OCI-LY7 (cell line): ENCODE measurements around the gene SPCS2. TPM values are rescaled to one million over a fixed set of nuclear protein-coding genes. Genes with fewer than 3 reads are reported as not detected.

Experiments used
- BruUV-seq: library from RNA; stranded (reverse); fragments of 400-500 nt; replicated peaks from 2 replicates; lab custom pipeline; 2021; lab: Mats Ljungman, UMichigan
- CTCF ChIA-PET: fragments of 300-600 bp; sonication (Branson Sonifier 250); formaldehyde crosslinking; loops from one replicate; lab custom pipeline; 2022; ENCODE audit warnings: antibody characterized with exemption; ENCODE audit not compliant: unreplicated experiment; lab: Charles Lee
- POLR2A ChIA-PET: fragments of 300-600 bp; sonication (Branson Sonifier 250); formaldehyde crosslinking; loops from one replicate; lab custom pipeline; 2022; ENCODE audit warnings: antibody characterized with exemption; lab: Charles Lee
- DNase-seq: peaks from one replicate; pipeline ENCODE4 v3.0.0-alpha.2; 2015; ENCODE audit warnings: low spot score
- H2AFZ ChIP-seq: fragments of 200-600 bp; sonication (generic), shearing (Covaris generic); 2 replicates; pipeline ENCODE4 v1.6.1; 2014; ENCODE audit warnings: mild to moderate bottlenecking, antibody characterized with exemption, low read length, moderate library complexity
- H3K27ac ChIP-seq: fragments of 200-600 bp; sonication (generic); 2 replicates; pipeline ENCODE4 v1.5.1; 2014; ENCODE audit warnings: mixed run types, low read depth, mild to moderate bottlenecking, moderate library complexity, low read length, inconsistent platforms; ENCODE audit not compliant: poor library complexity, severe bottlenecking
- H3K36me3 ChIP-seq: fragments of 200-600 bp; sonication (generic); 2 replicates; pipeline ENCODE4 v1.6.1; 2014; ENCODE audit warnings: mild to moderate bottlenecking, antibody characterized with exemption, low read length, moderate library complexity, mixed read lengths; ENCODE audit not compliant: insufficient read depth
- H3K4me1 ChIP-seq: fragments of 200-600 bp; sonication (generic); 2 replicates; pipeline ENCODE4 v1.5.1; 2014; ENCODE audit warnings: mild to moderate bottlenecking, low read length; ENCODE audit not compliant: insufficient read depth, poor library complexity, severe bottlenecking
- H3K4me2 ChIP-seq: fragments of 200-600 bp; sonication (generic); 2 replicates; pipeline ENCODE4 v1.6.1; 2014; ENCODE audit warnings: mild to moderate bottlenecking, low read length
- H3K4me3 ChIP-seq: fragments of 200-600 bp; sonication (generic); 2 replicates; pipeline ENCODE4 v1.5.1; 2014; ENCODE audit warnings: mild to moderate bottlenecking, low read depth, low read length; ENCODE audit not compliant: poor library complexity, severe bottlenecking
- H3K79me2 ChIP-seq: fragments of 200-600 bp; sonication (generic); 2 replicates; pipeline ENCODE4 v1.6.1; 2016; ENCODE audit warnings: low read depth, mild to moderate bottlenecking, low read length, moderate library complexity, mixed read lengths; ENCODE audit not compliant: insufficient read depth
- H3K9me2 ChIP-seq: fragments of 200-600 bp; sonication (generic); 2 replicates; pipeline ENCODE4 v1.6.1; 2016; ENCODE audit warnings: mild to moderate bottlenecking, low read length, mixed read lengths; ENCODE audit not compliant: insufficient read depth
- H3K9me3 ChIP-seq: fragments of 200-600 bp; sonication (generic); 2 replicates; pipeline ENCODE4 v1.6.1; 2014; ENCODE audit warnings: mild to moderate bottlenecking, mixed run types, low read length, mixed read lengths
- H4K20me1 ChIP-seq: fragments of 200-600 bp; sonication (generic); 2 replicates; pipeline ENCODE4 v1.6.1; 2014; ENCODE audit warnings: mild to moderate bottlenecking, antibody characterized with exemption, low read length, moderate library complexity, mixed read lengths; ENCODE audit not compliant: insufficient read depth
- CTCF ChIP-seq: fragments of 200-600 bp; sonication (generic); conservative IDR thresholded peaks from 2 replicates; pipeline ENCODE4 v1.5.1; 2014; ENCODE audit warnings: mild to moderate bottlenecking, antibody characterized with exemption, low read length, moderate library complexity, mixed read lengths
- EZH2phosphoT487 ChIP-seq: fragments of 200-600 bp; sonication (generic); IDR thresholded peaks from 2 replicates; pipeline ENCODE4 v1.6.1; 2018; ENCODE audit warnings: low read depth, borderline replicate concordance, mild to moderate bottlenecking, mixed run types, antibody characterized with exemption, low read length, moderate library complexity, mixed read lengths
- intact Hi-C: fragments of 100-400 bp; cut with micrococcal nuclease; formaldehyde crosslinking; loops from one replicate; pipeline ENCODE4 v1.10.0; 2022; ENCODE audit not compliant: unreplicated experiment
- total RNA-seq, 2 experiments: library from RNA; depleted of rRNA in 1 of 2; stranded (reverse); fragments of >200 nt in 1 of 2; shearing (Covaris generic) in 1 of 2; gene quantifications; 2 replicates each; pipeline ENCODE4 v1.2.3, GENCODE V29; 2014 to 2022

Gene SPCS2
- total RNA-seq, 2 experiments from 2014 or later, result 39.6 to 212 TPM

- TF ChIP-seq EZH2phosphoT487 (no peak), CTCF (no peak)
- no peaks in the 10 kb centered on the region for H4K20me1 ChIP-seq
- ChIA-PET POLR2A (interaction anchor here (0.6 to 0.7 kb wide), 3 partner anchors 73 to 434 kb away, joined by 3 to 5 read pairs (median 4); no protein-coding TSS in a partner anchor), CTCF (no interaction called here)
- H3K9me2 ChIP-seq, result no peaks in the 10 kb centered on the region
- H3K9me3 ChIP-seq, result no peaks in the 10 kb centered on the region
- no peaks in the 10 kb centered on the region for H3K79me2 ChIP-seq
- peaks cover 81% of the 10 kb centered on the region for H3K36me3 ChIP-seq
- H2AFZ ChIP-seq, result no peak overlapping the region
- BruUV-seq, result no TSS peak
- intact Hi-C loops, result no loop called here
- no peak overlapping the region for H3K4me2 ChIP-seq
- no peak for DNase-seq
- H3K27ac ChIP-seq, result no peak overlapping the region
- no peaks in the 10 kb centered on the region for H3K4me1 ChIP-seq
- no peak overlapping the region for H3K4me3 ChIP-seq
Measured at GRCh38 chr11:74932169-74932568, 16.9 kb upstream of the SPCS2 start.

DNA sequence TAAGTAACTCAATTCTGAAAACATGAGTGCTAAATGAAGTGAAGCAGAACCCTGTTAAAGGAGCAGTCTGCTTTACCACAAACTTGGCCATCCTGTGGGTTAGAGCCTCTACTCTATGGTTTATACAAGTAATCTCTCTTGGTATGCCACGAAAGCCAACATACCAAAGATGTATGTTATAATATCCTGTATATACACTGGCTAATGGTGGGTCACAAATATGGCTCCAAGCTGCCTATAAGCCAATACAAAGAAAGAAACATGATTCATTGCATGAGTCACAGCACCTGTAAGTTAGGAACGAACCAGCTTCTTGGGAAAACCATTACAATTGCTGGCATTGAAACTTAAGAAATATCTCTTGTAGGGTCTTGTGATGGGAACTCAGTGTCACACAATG is 16.3 kb upstream of the SPCS2 start:
- no peak overlapping the region for H3K4me3 ChIP-seq
- no peak for TF ChIP-seq EZH2phosphoT487
- no peak for TF ChIP-seq CTCF
- no peak overlapping the region for H3K27ac ChIP-seq
- H3K4me2 ChIP-seq, result no peak overlapping the region
- no TSS peak for BruUV-seq
- no peaks in the 10 kb centered on the region for H4K20me1 ChIP-seq
- H2AFZ ChIP-seq, result no peak overlapping the region
- H3K9me2 ChIP-seq, result no peaks in the 10 kb centered on the region
- ChIA-PET CTCF (no interaction called here), POLR2A (no interaction called here)
- DNase-seq, result no peak
- H3K9me3 ChIP-seq, result no peaks in the 10 kb centered on the region
- peaks cover 74% of the 10 kb centered on the region for H3K36me3 ChIP-seq
- no peaks in the 10 kb centered on the region for H3K79me2 ChIP-seq
- H3K4me1 ChIP-seq, result no peaks in the 10 kb centered on the region
- intact Hi-C loops, result no loop called here

DNA sequence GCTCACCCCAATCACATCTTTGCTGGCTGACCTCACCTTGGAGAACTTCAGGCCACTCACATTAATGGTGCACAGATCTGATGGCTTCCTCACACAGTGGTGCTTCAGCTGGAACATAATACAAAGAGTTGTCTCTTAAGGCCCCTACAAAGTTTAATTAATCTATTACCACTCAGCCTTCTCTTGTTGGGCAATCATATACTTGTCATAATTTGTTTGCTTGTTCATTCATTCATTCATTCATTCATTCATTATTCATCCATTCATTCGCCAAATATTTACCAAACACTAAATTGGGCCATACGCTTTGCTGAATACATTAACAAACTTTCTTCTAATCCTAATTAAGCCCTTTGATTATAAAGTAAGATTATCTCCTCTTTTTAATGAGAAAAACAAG is 15.3 kb upstream of the SPCS2 start:
- POLR2A ChIA-PET, result no interaction called here

More for the DNA sequence above, 15.3 kb upstream of the SPCS2 start:
- CTCF ChIA-PET, result no interaction called here
- Histone ChIP-seq H2AFZ (no peak overlapping the region), H3K4me3 (no peak overlapping the region), H3K9me3 (no peaks in the 10 kb centered on the region), H3K27ac (no peak overlapping the region), H4K20me1 (no peaks in the 10 kb centered on the region), H3K36me3 (peaks cover 72% of the 10 kb centered on the region), H3K9me2 (no peaks in the 10 kb centered on the region), H3K4me2 (no peak overlapping the region), H3K79me2 (no peaks in the 10 kb centered on the region), H3K4me1 (no peaks in the 10 kb centered on the region)
- DNase-seq, result no peak
- no TSS peak for BruUV-seq
- intact Hi-C loops, result no loop called here
- TF ChIP-seq EZH2phosphoT487 (no peak), CTCF (no peak)
